ENCODE results near the gene SLC13A2. TPM values are rescaled to one million over a fixed set of nuclear protein-coding genes. Genes with fewer than 3 reads are reported as not detected.

The SLC13A2 gene
- total RNA-seq, 1 donor from 2014 or later = not detected

DNA sequence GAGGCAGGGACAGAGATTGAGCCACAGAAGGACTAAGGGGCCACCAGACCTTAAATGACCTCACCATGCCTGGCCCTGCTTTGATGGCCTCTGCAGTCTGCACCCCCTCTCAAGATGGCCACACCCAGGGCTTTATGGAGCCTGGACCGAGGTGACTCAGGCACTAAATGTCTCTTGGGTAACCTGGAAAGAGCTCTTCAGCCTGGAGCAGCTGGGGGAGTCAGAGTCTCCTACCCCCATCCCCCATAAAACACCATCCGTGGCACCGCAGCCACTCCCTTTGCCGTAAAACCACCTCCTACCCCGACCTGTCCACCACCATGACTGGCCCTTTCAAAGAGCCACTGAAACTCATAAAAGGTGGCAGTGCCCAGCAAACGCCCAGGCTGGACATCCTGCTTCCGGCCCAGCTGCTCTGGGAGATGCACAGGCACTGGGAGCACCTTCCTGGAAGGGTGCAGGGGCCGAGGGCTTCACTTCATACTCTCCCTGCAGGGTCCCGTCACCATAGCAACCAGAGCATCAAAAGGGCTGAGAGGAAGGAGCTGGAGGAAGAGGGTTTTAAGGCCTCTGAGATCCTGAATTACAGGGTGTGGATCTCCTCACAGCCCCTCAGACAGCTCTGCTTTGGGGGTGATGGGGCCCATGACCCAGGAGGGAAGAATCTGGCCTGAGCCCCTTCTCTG, 55.0 kb downstream of the SLC13A2 start:
- no peak overlapping the region for H3K4me3 ChIP-seq (ENCODE audit: low read depth, low read length)
- no peak for DNase-seq (ENCODE audit: low read depth)
- TF ChIP-seq, protein P1, sequence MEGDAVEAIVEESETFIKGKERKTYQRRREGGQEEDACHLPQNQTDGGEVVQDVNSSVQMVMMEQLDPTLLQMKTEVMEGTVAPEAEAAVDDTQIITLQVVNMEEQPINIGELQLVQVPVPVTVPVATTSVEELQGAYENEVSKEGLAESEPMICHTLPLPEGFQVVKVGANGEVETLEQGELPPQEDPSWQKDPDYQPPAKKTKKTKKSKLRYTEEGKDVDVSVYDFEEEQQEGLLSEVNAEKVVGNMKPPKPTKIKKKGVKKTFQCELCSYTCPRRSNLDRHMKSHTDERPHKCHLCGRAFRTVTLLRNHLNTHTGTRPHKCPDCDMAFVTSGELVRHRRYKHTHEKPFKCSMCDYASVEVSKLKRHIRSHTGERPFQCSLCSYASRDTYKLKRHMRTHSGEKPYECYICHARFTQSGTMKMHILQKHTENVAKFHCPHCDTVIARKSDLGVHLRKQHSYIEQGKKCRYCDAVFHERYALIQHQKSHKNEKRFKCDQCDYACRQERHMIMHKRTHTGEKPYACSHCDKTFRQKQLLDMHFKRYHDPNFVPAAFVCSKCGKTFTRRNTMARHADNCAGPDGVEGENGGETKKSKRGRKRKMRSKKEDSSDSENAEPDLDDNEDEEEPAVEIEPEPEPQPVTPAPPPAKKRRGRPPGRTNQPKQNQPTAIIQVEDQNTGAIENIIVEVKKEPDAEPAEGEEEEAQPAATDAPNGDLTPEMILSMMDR (conservative IDR thresholded peaks at IDR 0.05; ENCODE audit: low read depth, low read length) = no peak

GRCh38 chr17:28529013-28529400, 55.6 kb downstream of the SLC13A2 start:
- H3K4me3 ChIP-seq (ENCODE audit: low read depth, low read length) = no peak overlapping the region
- no peak for DNase-seq (ENCODE audit: low read depth)
- TF ChIP-seq, protein P1 (conservative IDR thresholded peaks at IDR 0.05; ENCODE audit: low read depth, low read length) = no peak

DNA sequence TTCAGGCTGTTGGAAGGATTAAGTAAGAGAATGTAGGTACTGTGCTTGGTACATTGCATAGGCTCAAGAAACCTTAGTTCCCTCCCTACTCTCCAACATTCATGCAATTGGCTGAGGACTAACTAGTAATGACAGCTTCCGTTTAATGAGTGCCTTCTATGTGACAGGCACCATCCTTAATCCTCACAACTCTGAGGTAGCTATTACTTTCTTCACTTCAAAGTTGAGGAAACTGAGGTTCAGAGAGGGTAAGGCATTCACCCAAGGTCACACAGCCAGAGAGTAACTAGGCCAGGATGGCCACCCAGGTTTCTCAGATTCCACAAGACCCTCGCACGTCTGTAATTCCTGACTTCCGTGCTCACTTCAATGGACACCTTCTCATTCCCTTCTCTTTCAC, 56.8 kb downstream of the SLC13A2 start:
- no peak overlapping the region for H3K4me3 ChIP-seq (ENCODE audit: low read depth, low read length)
- DNase-seq (ENCODE audit: low read depth) = no peak
- TF ChIP-seq, protein P1 (conservative IDR thresholded peaks at IDR 0.05; ENCODE audit: low read depth, low read length) = no peak

DNA sequence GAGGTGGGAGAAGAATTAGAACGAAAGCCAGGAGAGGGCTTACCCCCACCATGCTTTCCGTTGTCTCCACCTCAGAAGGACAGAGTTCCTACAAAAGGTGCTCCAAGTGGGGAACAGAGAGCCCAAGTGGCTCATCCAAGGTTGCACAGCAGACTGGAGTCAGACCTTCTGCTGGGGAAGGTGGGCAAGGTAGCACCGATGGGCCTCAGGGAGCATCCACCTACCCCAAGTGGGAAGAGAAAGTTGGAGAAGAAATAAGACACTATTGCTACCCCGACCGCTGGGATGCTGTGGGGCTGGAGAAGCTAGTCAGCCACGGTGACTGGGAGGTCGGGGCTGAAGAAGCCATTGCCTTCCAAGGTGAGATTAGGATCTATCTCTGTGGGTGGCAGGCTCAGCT, 57.5 kb downstream of the SLC13A2 start:
- H3K4me3 ChIP-seq (ENCODE audit: low read depth, low read length) = no peak overlapping the region
- no peak for DNase-seq (ENCODE audit: low read depth)

GRCh38 chr17:28532050-28532960, 58.9 kb downstream of the SLC13A2 start:
- no peak for DNase-seq (ENCODE audit: low read depth)
- no peak overlapping the region for H3K4me3 ChIP-seq (ENCODE audit: low read depth, low read length)
- TF ChIP-seq, protein P1 (conservative IDR thresholded peaks at IDR 0.05; ENCODE audit: low read depth, low read length) = no peak

More for the DNA sequence above, 57.5 kb downstream of the SLC13A2 start:
- TF ChIP-seq, protein P1 (conservative IDR thresholded peaks at IDR 0.05; ENCODE audit: low read depth, low read length) = no peak

DNA sequence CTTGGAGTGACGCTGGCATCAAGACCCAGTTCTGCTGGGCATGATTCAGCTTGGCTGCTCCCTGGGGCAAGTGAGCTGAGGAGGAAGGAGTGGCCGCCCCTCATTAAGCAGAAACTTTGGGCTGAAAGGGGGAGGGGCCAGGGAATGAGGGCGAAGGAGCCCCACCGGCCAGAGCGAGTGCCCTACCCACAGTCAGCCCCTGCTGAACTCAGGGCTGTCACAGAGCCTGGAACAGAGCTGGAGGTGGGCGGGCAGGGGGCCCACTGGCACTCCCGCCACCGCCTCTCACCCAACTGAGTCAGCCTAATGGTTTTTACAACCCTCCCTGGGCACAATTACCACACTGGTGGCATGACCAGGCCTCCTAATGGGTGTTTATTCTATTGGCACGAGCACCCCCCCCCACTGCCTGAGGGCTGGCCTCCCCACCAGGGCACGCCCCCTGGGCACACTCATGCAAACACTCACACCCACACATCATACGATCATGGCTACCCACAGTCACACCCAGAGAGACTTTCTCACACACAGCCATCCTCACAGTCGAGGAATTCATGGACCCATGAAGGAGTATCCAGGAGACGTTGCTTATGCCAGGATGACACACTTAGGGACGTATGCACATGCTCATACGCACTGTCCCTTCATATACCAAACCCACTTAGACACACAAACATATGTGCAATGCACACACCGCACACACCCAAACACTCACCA, 59.8 kb downstream of the SLC13A2 start:
- no peak overlapping the region for H3K4me3 ChIP-seq (ENCODE audit: low read depth, low read length)
- TF ChIP-seq, protein P1 (conservative IDR thresholded peaks at IDR 0.05; ENCODE audit: low read depth, low read length) = no peak

More for the DNA sequence above, 59.8 kb downstream of the SLC13A2 start:
- DNase-seq (ENCODE audit: low read depth) = no peak

All from epithelial cell of proximal tubule (primary cell).